Measurements from ENCODE around the gene EIF4G2. TPM values are rescaled to one million over a fixed set of nuclear protein-coding genes. Genes with fewer than 3 reads are reported as not detected.

Gene EIF4G2
- total and polyA plus RNA-seq, 2 experiments from 2014 or later = 503 to 638 TPM

GRCh38 chr11:10808235-10808552 lies 532 bp downstream of the EIF4G2 start:
- Histone ChIP-seq H3K9me2 (replicated peaks; ENCODE audit: insufficient read depth) (no peaks in the 10 kb centered on the region), H4K20me1 (ENCODE audit: insufficient read depth, poor library complexity, severe bottlenecking) (peaks cover 44% of the 10 kb centered on the region), H3K27me3 (no peaks in the 10 kb centered on the region), H3K36me3 (replicated peaks; ENCODE audit: insufficient read depth, low read depth) (peaks cover 6% of the 10 kb centered on the region), H2AFZ (peak overlapping the region; percentile 40), H3K4me3 (peak overlapping the region; percentile 93), H3K4me1 (ENCODE audit: insufficient read depth) (peaks cover 21% of the 10 kb centered on the region), H3K79me2 (peaks cover 52% of the 10 kb centered on the region), H3K27ac (peak overlapping the region; percentile 100), H3K4me2 (peak overlapping the region; percentile 88), H3K9me3 (ENCODE audit: low read depth) (no peaks in the 10 kb centered on the region)
- WGBS (ENCODE audit: low lambda C conversion rate, missing lambda C conversion rate) = under 1% methylated on average over 35 of the region's 36 CpGs
- TF ChIP-seq CTCF (IDR thresholded peaks at IDR 0.05; ENCODE audit: poor library complexity) = no peak
- TF ChIP-seq EZH2phosphoT487 (IDR thresholded peaks at IDR 0.05; ENCODE audit: low read depth, severe bottlenecking, unreplicated experiment) = no peak
- no peak for DNase-seq (ENCODE audit: low spot score)

GRCh38 chr11:10807493-10808234 lies 1.1 kb downstream of the EIF4G2 start:
- Histone ChIP-seq H3K9me3 (ENCODE audit: low read depth) (no peaks in the 10 kb centered on the region), H3K4me1 (ENCODE audit: insufficient read depth) (peaks cover 21% of the 10 kb centered on the region), H3K9me2 (replicated peaks; ENCODE audit: insufficient read depth) (no peaks in the 10 kb centered on the region), H3K27ac (peak overlapping the region; percentile 100), H3K4me3 (peak overlapping the region; percentile 93), H3K4me2 (peak overlapping the region; percentile 88), H3K79me2 (peaks cover 54% of the 10 kb centered on the region), H3K27me3 (no peaks in the 10 kb centered on the region), H4K20me1 (ENCODE audit: insufficient read depth, poor library complexity, severe bottlenecking) (peaks cover 48% of the 10 kb centered on the region), H2AFZ (peak overlapping the region; percentile 40), H3K36me3 (replicated peaks; ENCODE audit: insufficient read depth, low read depth) (peaks cover 9% of the 10 kb centered on the region)
- TF ChIP-seq EZH2 (IDR thresholded peaks at IDR 0.05; ENCODE audit: borderline replicate concordance) (no peak), EZH2phosphoT487 (IDR thresholded peaks at IDR 0.05; ENCODE audit: low read depth, severe bottlenecking, unreplicated experiment) (no peak)
- WGBS (ENCODE audit: low lambda C conversion rate, missing lambda C conversion rate) = 1% methylated on average over 20 of the region's 39 CpGs
- peak; percentile 66 for DNase-seq (ENCODE audit: low spot score)

- Histone ChIP-seq H2AFZ (no peak overlapping the region), H3K4me1 (ENCODE audit: insufficient read depth) (peaks cover 21% of the 10 kb centered on the region), H3K4me3 (no peak overlapping the region), H4K20me1 (ENCODE audit: insufficient read depth, poor library complexity, severe bottlenecking) (peaks cover 63% of the 10 kb centered on the region), H3K4me2 (peak overlapping the region; percentile 88), H3K9me3 (ENCODE audit: low read depth) (no peaks in the 10 kb centered on the region), H3K9me2 (replicated peaks; ENCODE audit: insufficient read depth) (no peaks in the 10 kb centered on the region), H3K36me3 (replicated peaks; ENCODE audit: insufficient read depth, low read depth) (peaks cover 9% of the 10 kb centered on the region), H3K79me2 (peaks cover 62% of the 10 kb centered on the region), H3K27ac (peak overlapping the region; percentile 10), H3K27me3 (no peaks in the 10 kb centered on the region)
- no peak for TF ChIP-seq EZH2 (IDR thresholded peaks at IDR 0.05; ENCODE audit: borderline replicate concordance)
- no peak for DNase-seq (ENCODE audit: low spot score)
- WGBS (ENCODE audit: low lambda C conversion rate, missing lambda C conversion rate) = 79% methylated on average over 4 of the region's 4 CpGs
Measured at GRCh38 chr11:10806206-10806605, 2.5 kb downstream of the EIF4G2 start.

- Histone ChIP-seq H3K4me3 (no peak overlapping the region), H3K4me1 (ENCODE audit: insufficient read depth) (peaks cover 21% of the 10 kb centered on the region), H3K36me3 (replicated peaks; ENCODE audit: insufficient read depth, low read depth) (peaks cover 9% of the 10 kb centered on the region), H4K20me1 (ENCODE audit: insufficient read depth, poor library complexity, severe bottlenecking) (peaks cover 67% of the 10 kb centered on the region), H3K27ac (peak overlapping the region; percentile 10), H3K4me2 (peak overlapping the region; percentile 88), H3K9me2 (replicated peaks; ENCODE audit: insufficient read depth) (no peaks in the 10 kb centered on the region), H3K9me3 (ENCODE audit: low read depth) (no peaks in the 10 kb centered on the region), H3K79me2 (peaks cover 66% of the 10 kb centered on the region), H2AFZ (no peak overlapping the region), H3K27me3 (no peaks in the 10 kb centered on the region)
- DNase-seq (ENCODE audit: low spot score) = no peak
- no peak for TF ChIP-seq CTCF (IDR thresholded peaks at IDR 0.05; ENCODE audit: poor library complexity)
- no peak for TF ChIP-seq EZH2 (IDR thresholded peaks at IDR 0.05; ENCODE audit: borderline replicate concordance)
- no peak for TF ChIP-seq EZH2phosphoT487 (IDR thresholded peaks at IDR 0.05; ENCODE audit: low read depth, severe bottlenecking, unreplicated experiment)
- WGBS (ENCODE audit: low lambda C conversion rate, missing lambda C conversion rate) = 76% methylated on average over 8 of the region's 8 CpGs
Measured at GRCh38 chr11:10805741-10806140, 3.0 kb downstream of the EIF4G2 start.
